HG02678 (cell line): ENCODE data around the gene PRDM12.

Source experiments
- ATAC-seq: cut with Tn5 transposase; IDR thresholded peaks from one replicate; pipeline ENCODE4 v1.9.1; 2021; ENCODE audit warnings: mild to moderate bottlenecking, moderate library complexity; ENCODE audit not compliant: unreplicated experiment

Gene PRDM12

DNA sequence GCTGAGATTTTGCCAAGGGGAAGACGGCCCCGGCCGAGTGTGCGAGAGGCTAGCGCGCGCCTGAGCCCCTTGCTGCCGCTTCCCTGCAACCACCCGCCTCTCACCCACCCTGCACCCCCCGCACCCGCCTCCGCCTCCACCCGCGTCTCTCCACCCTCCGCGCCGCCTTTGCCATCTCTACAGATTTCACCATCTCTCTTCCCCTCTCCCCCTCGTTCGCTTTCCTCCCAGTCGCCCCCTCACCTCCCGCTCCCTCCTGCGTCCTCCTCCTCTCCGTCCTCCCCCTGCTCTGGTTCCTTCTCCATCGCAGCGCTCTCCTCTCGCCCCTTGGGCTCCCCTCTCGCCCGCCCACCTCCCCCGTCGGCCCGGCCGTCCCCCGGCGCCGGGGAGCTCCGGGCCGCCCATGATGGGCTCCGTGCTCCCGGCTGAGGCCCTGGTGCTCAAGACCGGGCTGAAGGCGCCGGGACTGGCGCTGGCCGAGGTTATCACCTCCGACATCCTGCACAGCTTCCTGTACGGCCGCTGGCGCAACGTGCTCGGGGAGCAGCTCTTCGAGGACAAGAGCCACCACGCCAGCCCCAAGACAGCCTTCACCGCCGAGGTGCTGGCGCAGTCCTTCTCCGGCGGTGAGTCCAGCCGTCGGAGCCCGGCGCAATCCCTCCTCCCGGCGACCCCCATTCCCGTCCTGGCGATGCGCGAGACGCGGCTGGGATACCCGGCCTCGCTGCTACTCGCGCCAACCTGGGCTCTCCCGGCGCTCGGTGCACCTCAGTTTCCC lies at the start of gene PRDM12:
PRDM12 (plus strand) TSS at position 344 of the 778 bp plus-strand sequence; CDS start at position 404, 60 bp downstream.
- ATAC-seq: no peak

- ATAC-seq: no peak
These were observed 47.9 kb upstream of the PRDM12 start for GRCh38 chr9:130616451-130616850.

DNA sequence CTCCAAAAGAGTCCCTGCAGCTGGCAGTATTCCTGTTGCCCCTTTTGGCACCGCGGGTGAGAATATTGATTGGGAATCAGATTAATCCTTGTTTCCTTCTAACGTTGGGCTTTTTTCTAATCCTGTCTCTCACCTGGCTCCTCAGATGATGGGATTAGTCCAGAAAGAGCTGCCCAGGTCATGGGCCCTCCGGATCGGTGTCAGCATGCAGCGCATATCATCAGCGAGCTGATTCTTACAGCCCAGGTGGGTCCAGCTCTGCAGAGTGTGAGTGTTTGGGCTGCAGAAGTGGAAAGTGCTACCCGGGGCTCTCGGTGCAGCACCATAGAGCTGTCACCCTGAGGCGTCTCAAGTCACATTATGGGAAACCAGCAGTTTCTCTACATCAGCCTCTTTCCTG lies 40.9 kb upstream of the PRDM12 start:
- ATAC-seq: no peak

DNA sequence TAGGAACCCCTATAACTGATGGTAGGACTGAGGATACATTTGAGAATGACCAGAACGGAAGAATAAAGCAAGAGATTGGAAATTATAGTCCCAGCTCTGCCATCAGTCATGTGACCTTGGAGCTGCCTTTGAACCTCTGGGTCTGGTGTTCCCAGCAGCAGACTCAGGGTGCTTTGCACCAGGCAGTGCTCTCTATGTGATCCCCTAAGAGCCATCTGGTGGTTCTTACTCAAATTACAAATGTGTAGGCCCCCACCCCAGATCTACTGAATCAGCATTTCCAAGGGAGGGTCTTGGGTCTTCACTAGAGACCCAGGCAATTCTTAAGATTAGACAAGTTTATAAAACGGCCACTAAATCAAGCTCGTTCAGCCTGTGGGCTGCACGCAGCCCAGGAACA lies 40.2 kb upstream of the PRDM12 start:
- no peak for ATAC-seq

DNA sequence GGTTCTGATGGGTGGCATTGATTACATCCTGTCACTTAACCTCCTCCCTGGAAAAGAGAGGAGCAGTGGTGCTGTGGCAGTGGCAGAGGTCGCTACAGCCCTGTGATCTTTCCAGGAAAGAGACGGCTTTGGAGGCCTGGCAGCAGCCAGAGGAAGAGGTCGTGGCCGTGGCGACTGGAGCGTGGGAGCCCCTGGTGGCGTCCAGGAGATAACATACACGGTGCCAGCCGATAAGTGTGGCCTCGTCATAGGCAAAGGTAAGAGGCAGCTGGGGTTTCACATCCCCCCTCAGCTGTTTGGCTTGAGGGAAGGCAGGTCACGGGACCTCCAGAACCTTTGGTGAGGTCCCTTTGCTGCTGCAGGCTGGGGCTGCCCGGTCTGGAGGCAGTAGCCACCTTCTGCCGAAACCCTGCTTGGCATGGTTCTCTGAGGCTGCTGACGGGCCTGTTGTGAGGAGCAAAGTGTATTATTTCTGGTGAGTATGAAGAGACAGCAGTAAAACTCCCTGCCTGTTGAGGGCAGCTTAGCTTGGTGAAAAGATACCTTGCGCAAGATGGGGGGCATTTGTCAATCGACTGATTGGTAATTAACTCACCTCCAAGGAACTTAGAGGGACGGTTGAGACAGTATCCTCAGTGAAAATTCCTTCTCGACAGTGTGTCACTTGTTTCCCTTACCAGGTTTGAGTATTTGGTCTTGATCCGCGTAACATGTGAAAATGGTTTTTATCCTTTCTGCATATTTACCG lies 38.0 kb upstream of the PRDM12 start:
- no peak for ATAC-seq

- ATAC-seq: no peak
These were observed 37.3 kb upstream of the PRDM12 start for GRCh38 chr9:130627051-130627450.

DNA sequence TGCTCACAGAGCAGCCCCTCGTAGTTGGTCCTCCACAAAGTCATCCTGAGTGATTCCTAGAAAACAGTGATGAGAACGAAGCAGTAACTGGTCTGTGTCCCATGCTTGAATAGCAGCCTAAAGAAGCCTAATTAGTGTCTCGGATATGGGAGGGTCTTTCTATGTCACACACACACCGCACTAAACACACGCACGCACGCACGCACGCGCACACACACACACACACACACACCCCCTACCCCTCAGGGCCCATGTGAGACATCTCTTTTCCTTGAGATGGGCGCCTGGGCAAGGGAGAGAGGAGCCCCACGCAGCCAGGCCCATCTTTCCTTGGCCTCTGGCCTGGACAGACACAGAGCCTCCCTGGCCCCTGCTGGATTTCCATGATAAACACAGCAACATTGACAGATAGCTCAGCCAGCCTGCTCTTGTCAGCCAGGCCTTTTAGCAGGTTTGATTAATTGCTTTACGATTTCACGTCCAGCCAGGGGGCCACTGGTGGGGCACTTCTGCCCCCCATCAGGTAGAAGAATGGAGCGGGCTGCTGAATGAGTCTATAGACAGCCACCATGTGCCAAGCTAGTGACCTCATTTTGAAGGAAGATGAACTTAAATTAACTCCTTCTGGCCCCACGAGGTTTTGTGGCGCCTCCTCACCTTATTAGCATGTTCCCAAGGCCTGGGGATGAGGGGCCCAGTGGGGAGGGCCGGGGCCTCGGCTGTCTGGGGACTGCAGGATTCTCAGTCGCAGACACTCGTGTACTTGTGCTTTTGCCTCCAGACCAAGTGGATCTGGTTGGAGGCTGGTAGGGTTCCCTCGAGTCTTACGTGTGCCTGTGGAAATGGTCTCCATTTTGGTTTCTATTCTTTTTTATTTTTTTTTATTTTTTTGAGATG lies 36.2 kb upstream of the PRDM12 start:
- ATAC-seq: no peak

- no peak for ATAC-seq
These were observed 34.8 kb upstream of the PRDM12 start for GRCh38 chr9:130629443-130630070.

DNA sequence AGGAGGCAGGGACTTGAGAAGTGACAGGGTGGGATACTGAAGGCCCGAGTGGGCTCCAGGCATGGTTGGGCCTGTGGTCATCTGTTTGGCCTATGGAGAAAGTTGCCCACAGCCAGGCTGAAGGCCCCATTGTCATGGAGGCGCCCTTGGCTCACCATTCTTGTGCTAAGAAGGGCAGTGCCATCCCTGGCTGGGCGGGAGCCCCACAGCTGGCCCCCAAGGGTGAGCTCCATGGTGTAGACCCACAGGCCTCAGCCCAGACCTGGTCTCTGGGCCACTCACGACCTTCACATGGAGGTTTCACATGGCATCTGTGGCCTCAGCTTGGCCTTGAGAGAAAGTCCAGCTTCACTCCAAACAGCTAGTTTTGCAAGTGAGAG lies 34.3 kb upstream of the PRDM12 start:
- no peak for ATAC-seq

DNA sequence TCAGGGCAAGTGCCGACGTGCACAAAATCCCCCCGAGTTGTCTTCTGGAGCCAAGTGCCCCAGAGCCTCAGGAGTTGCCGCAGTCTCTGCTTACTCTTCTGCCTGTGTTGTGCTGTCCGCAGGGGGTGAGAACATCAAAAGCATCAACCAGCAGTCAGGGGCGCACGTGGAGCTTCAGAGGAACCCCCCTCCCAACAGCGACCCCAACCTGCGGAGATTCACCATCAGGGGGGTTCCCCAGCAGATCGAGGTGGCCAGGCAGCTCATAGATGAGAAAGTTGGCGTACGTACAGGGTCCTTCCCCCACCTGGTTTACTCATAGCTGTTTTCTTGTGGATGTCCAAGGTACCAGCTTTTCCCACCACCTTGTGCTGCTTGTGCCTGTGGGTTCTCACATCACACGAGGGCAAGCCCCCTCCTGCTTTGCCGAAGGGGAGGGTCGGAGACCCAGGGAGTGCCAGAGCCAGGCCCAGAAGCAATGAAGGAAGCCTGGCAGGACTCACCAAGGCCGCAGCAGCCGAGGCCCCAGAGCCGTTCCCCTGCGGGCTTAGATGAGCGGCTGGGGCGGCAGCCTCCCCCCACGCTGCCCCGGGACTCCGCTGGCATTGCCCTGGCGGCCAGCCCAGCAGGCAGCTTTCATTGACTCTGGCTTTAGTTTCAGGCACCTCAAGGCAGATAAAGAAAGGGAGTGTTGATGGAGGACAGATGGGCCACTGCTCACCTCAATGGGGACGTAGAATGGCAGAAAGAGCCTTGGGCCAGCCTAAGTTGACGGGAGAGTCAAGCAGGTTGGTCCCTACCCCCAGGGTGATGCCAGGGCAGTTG lies 33.7 kb upstream of the PRDM12 start:
- no peak for ATAC-seq

DNA sequence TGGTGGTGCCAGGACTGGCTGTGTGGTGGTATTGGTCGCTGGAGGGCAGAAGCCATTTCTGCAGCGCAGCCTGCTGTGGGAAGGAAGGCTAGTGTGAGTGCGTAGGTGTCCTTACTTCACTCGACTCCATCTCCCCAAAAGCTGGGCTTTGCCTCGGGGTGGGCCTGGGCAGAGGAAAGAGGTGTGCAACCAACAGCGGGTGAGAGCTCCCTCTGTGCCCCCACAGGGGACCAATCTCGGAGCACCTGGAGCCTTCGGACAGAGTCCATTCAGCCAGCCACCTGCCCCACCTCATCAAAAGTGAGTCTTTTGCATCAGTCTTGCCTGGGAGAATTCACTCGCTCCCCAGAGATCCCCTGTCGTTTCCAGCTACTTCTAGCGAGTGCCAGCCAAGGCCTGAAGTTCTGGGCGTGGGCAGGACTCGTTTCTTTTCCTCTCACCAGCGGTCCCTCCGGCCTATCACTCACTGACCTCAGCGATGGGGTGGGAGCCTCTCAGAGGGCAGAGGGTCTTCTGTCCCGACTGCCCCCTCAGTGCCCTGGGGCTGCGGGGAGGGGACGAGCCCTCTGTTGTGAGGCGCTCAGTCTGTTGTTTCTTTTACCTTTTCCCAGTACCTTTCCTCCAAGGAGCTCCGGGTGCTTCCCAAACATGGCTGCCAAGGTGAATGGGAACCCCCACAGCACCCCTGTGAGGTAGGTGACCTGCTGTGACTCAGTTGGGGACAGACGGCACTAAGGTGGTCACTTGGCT lies 32.9 kb upstream of the PRDM12 start:
- no peak for ATAC-seq

- ATAC-seq: no peak
These were observed 32.2 kb upstream of the PRDM12 start for GRCh38 chr9:130632081-130632710.

- ATAC-seq: no peak
These were observed 31.6 kb upstream of the PRDM12 start for GRCh38 chr9:130632841-130633240.

- no peak for ATAC-seq
These were observed 30.8 kb upstream of the PRDM12 start for GRCh38 chr9:130633336-130634190.

- ATAC-seq: no peak
These were observed 30.1 kb upstream of the PRDM12 start for GRCh38 chr9:130634191-130634768.

DNA sequence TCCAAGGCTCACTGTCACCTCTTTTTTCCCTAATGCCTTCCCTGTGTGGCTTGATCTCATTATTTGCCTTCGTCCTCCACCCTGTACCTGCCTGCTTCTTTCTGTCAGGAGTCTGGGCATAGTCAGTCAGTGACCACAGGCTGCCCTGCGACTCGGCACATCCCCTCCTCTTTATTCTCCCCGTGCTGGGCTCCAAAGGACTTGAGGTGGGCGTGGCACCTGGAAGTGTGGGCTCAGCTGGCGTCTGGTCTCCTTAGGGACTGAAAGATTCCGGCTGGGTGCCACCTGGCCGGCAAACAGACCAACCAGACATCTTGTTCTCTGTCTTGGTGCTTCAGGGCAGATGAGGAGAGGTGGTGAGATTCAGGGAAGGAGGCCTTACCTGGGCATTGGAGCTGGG lies 29.6 kb upstream of the PRDM12 start:
- ATAC-seq: no peak

DNA sequence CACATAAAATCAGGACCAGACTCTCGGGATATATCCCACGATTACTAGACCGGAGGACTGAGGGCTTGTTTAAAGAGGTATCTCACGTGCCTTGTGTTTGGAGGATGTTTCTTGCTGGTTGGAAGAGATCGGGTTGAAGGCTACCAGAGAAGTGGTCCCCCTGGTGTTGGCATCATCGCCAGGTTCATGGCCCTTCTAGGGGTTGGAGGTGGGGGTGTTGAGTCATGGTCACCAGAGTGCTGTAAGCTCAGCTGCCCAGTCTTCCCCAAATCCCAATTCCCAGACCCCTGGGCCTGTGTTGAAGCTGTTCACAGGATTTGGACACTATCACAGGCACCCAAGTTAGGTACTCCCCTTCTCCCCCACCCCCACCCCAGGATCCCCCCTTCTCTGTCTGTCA lies 29.1 kb upstream of the PRDM12 start:
- ATAC-seq: no peak
